Caco-2 (cell line): ENCODE measurements around the gene ERC2. TPM values are rescaled to one million over a fixed set of nuclear protein-coding genes. Genes with fewer than 3 reads are reported as not detected.

Source experiments
- BruUV-seq: library from RNA; stranded (reverse); fragments of 400-500 nt; replicated peaks from 2 replicates; lab custom pipeline; 2021; lab: Mats Ljungman, UMichigan
- CTCF ChIA-PET: fragments of 300-600 bp; sonication (Branson Sonifier 250); formaldehyde crosslinking; loops from one replicate; lab custom pipeline; 2022; ENCODE audit warnings: antibody characterized with exemption; lab: Charles Lee
- POLR2A ChIA-PET: fragments of 300-600 bp; sonication (Branson Sonifier 250); formaldehyde crosslinking; loops from one replicate; lab custom pipeline; 2022; ENCODE audit warnings: antibody characterized with exemption; lab: Charles Lee
- DNase-seq, 2 experiments: peaks; one replicate each; pipeline versions ENCODE4 v3.0.0 to v3.0.0-alpha.2; 2020 to 2022
- H3K27me3 ChIP-seq: replicated peaks from 2 replicates; pipeline ENCODE4 v1.6.0; 2011; ENCODE audit warnings: low read length; ENCODE audit not compliant: control insufficient read depth, insufficient read depth
- H3K36me3 ChIP-seq: 2 replicates; pipeline ENCODE4 v1.5.1; 2011; ENCODE audit warnings: low read length; ENCODE audit not compliant: control insufficient read depth, insufficient read depth
- H3K4me1 ChIP-seq: fragments of 250-450 bp; sonication (Bioruptor Pico); 2 replicates; pipeline ENCODE4 v1.5.1; 2020; ENCODE audit warnings: mild to moderate bottlenecking
- H3K4me3 ChIP-seq: 2 replicates; pipeline ENCODE4 v1.5.1; 2011; ENCODE audit warnings: low read depth, mild to moderate bottlenecking, control low read depth, low read length
- H3K9me3 ChIP-seq: fragments of 250-450 bp; sonication (Bioruptor Pico); 2 replicates; pipeline ENCODE4 v1.5.1; 2020; ENCODE audit warnings: mild to moderate bottlenecking, moderate library complexity
- H3K27ac Mint-ChIP-seq: one replicate; pipeline ENCODE4 v1.8.0; 2022; ENCODE audit warnings: mixed read lengths; ENCODE audit not compliant: unreplicated experiment
- H3K27me3 Mint-ChIP-seq: one replicate; pipeline ENCODE4 v1.8.0; 2022; ENCODE audit warnings: mixed read lengths; ENCODE audit not compliant: insufficient read depth, unreplicated experiment
- H3K36me3 Mint-ChIP-seq: one replicate; pipeline ENCODE4 v1.8.0; 2022; ENCODE audit warnings: mild to moderate bottlenecking, mixed read lengths; ENCODE audit not compliant: insufficient read depth, unreplicated experiment
- H3K4me1 Mint-ChIP-seq: one replicate; pipeline ENCODE4 v1.8.0; 2022; ENCODE audit warnings: low read depth, mixed read lengths; ENCODE audit not compliant: unreplicated experiment
- H3K4me3 Mint-ChIP-seq: one replicate; pipeline ENCODE4 v1.8.0; 2022; ENCODE audit warnings: mild to moderate bottlenecking, moderate library complexity, mixed read lengths; ENCODE audit not compliant: unreplicated experiment
- H3K9me3 Mint-ChIP-seq: one replicate; pipeline ENCODE4 v1.8.0; 2022; ENCODE audit warnings: mixed read lengths; ENCODE audit not compliant: unreplicated experiment
- CTCF ChIP-seq, 2 experiments: fragments of 200-600 bp in 1 of 2; IDR thresholded peaks; 1 replicate in 1 of 2; 2 replicates in 1 of 2; pipeline versions ENCODE4 v1.5.1 to v1.8.0; 2011 to 2022; ENCODE audit warnings: antibody characterized with exemption in 1 of 2, control low read depth in 1 of 2, inconsistent platforms in 1 of 2, low read depth in 1 of 2, low read length in 1 of 2, mild to moderate bottlenecking in 1 of 2, moderate library complexity in 1 of 2; ENCODE audit not compliant: insufficient read depth in 1 of 2, severe bottlenecking in 1 of 2, unreplicated experiment in 1 of 2
- intact Hi-C: fragments of 100-400 bp; cut with micrococcal nuclease; formaldehyde crosslinking; loops from one replicate; pipeline ENCODE4 v1.10.0; 2022; ENCODE audit not compliant: unreplicated experiment
- total RNA-seq: library from RNA; stranded (reverse); gene quantifications from 2 replicates; pipeline ENCODE4 v1.2.3, GENCODE V29; 2022

Gene ERC2
- total RNA-seq, 1 experiment from 2014 or later: 0.54 TPM

DNA sequence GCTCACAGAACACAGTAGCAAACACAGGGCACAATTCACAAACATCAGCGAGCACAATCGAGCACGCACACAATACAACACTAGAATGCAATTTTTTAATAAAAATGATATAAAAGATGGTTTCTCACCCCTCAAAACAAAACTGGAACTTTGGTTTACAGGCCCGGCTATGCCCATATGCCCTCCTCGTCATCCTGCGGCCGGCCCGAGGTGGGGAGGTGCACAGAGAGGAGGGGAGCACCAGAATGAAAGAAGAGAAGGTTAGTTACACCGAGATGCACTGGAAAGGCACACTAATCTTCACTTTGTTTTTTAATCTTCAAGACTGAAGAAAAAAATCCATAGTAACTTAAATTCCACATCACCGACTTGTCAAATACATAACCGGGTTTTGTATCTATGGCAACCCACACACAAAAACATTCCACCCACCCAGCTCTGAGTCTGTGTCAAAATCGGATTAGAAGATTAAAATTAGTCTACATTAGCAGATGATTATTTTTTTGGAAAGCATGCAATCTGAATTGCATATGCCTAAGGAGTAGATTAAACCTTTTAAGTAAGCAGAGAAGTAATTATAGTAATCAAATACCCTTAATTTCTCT, 784.5 kb downstream of the ERC2 start:
- DNase-seq: no peak
- intact Hi-C loops: no loop called here
- POLR2A ChIA-PET: no interaction called here
- Mint-ChIP-seq H3K4me1 (no peaks in the 10 kb centered on the region), H3K36me3 (no peaks in the 10 kb centered on the region), H3K4me3 (no peak overlapping the region), H3K27ac (no peak overlapping the region), H3K27me3 (peaks cover 12% of the 10 kb centered on the region), H3K9me3 (no peaks in the 10 kb centered on the region)
- BruUV-seq: no TSS peak
- no peak for TF ChIP-seq CTCF (IDR thresholded peaks at IDR 0.05; ENCODE audit: insufficient read depth in 1 of 2, low read depth in 1 of 2, low read length in 1 of 2, severe bottlenecking in 1 of 2, unreplicated experiment in 1 of 2)
- no peaks in the 10 kb centered on the region for H3K4me1 ChIP-seq
- H3K27me3 ChIP-seq: no peaks in the 10 kb centered on the region
- no peaks in the 10 kb centered on the region for H3K9me3 ChIP-seq
- CTCF ChIA-PET: no interaction called here
- H3K36me3 ChIP-seq: no peaks in the 10 kb centered on the region
- no peak overlapping the region for H3K4me3 ChIP-seq

GRCh38 chr3:55682461-55682860, 785.8 kb downstream of the ERC2 start:
- TF ChIP-seq CTCF (IDR thresholded peaks at IDR 0.05; ENCODE audit: insufficient read depth in 1 of 2, low read depth in 1 of 2, low read length in 1 of 2, severe bottlenecking in 1 of 2, unreplicated experiment in 1 of 2): no peak
- Histone ChIP-seq H3K4me3 (no peak overlapping the region), H3K36me3 (no peaks in the 10 kb centered on the region), H3K4me1 (no peaks in the 10 kb centered on the region), H3K27me3 (no peaks in the 10 kb centered on the region), H3K9me3 (no peaks in the 10 kb centered on the region)
- no peak overlapping the region for H3K27ac Mint-ChIP-seq
- no peak overlapping the region for H3K4me3 Mint-ChIP-seq
- no peaks in the 10 kb centered on the region for H3K36me3 Mint-ChIP-seq
- intact Hi-C loops: no loop called here
- BruUV-seq: no TSS peak
- H3K9me3 Mint-ChIP-seq: no peaks in the 10 kb centered on the region
- no peak for DNase-seq
- POLR2A ChIA-PET: interaction anchor here (0.5 kb wide), 1 partner anchor 133 kb away, joined by 8 read pairs; no protein-coding TSS in a partner anchor
- CTCF ChIA-PET: no interaction called here
- no peaks in the 10 kb centered on the region for H3K4me1 Mint-ChIP-seq
- H3K27me3 Mint-ChIP-seq: peaks cover 14% of the 10 kb centered on the region

GRCh38 chr3:55678546-55679216, 789.6 kb downstream of the ERC2 start:
- Histone ChIP-seq H3K27me3 (no peaks in the 10 kb centered on the region), H3K4me3 (no peak overlapping the region), H3K9me3 (no peaks in the 10 kb centered on the region), H3K4me1 (no peaks in the 10 kb centered on the region), H3K36me3 (no peaks in the 10 kb centered on the region)
- no peak for DNase-seq
- no TSS peak for BruUV-seq
- CTCF ChIA-PET: no interaction called here
- no peak overlapping the region for H3K4me3 Mint-ChIP-seq
- no peaks in the 10 kb centered on the region for H3K9me3 Mint-ChIP-seq
- no peak overlapping the region for H3K27ac Mint-ChIP-seq
- H3K36me3 Mint-ChIP-seq: no peaks in the 10 kb centered on the region
- H3K27me3 Mint-ChIP-seq: peaks cover 14% of the 10 kb centered on the region
- no peaks in the 10 kb centered on the region for H3K4me1 Mint-ChIP-seq
- TF ChIP-seq CTCF (IDR thresholded peaks at IDR 0.05; ENCODE audit: insufficient read depth in 1 of 2, low read depth in 1 of 2, low read length in 1 of 2, severe bottlenecking in 1 of 2, unreplicated experiment in 1 of 2): no peak
- intact Hi-C loops: no loop called here
- POLR2A ChIA-PET: no interaction called here
